Ishikawa (cell line): ENCODE measurements around the gene TMEM40.

Source experiments
- CEBPB ChIP-seq: IDR thresholded peaks from 2 replicates; pipeline ENCODE4 v1.6.1; 2012
- EGR1 ChIP-seq: IDR thresholded peaks from 2 replicates; pipeline ENCODE4 v1.6.1; 2012
- EP300 ChIP-seq: IDR thresholded peaks from 2 replicates; pipeline ENCODE4 v1.6.1; 2012; ENCODE audit warnings: borderline replicate concordance
- FOXM1 ChIP-seq: IDR thresholded peaks from 2 replicates; pipeline ENCODE4 v1.6.1; 2012; ENCODE audit warnings: low read depth, borderline replicate concordance
- NFIC ChIP-seq: IDR thresholded peaks from 2 replicates; pipeline ENCODE4 v1.6.1; 2012
- TAF1 ChIP-seq: IDR thresholded peaks from 2 replicates; pipeline ENCODE4 v1.6.1; 2012; ENCODE audit warnings: low read depth, mild to moderate bottlenecking
- TCF12 ChIP-seq: IDR thresholded peaks from 2 replicates; pipeline ENCODE4 v1.6.1; 2012; ENCODE audit warnings: low read depth
- TEAD4 ChIP-seq: IDR thresholded peaks from 2 replicates; pipeline ENCODE4 v1.6.1; 2012
- YY1 ChIP-seq: IDR thresholded peaks from 2 replicates; pipeline ENCODE4 v1.6.1; 2012; ENCODE audit warnings: low read depth
- TF ChIP-seq, protein P1 (sequence below): IDR thresholded peaks from 2 replicates; pipeline ENCODE4 v1.6.1; 2012

DNA sequence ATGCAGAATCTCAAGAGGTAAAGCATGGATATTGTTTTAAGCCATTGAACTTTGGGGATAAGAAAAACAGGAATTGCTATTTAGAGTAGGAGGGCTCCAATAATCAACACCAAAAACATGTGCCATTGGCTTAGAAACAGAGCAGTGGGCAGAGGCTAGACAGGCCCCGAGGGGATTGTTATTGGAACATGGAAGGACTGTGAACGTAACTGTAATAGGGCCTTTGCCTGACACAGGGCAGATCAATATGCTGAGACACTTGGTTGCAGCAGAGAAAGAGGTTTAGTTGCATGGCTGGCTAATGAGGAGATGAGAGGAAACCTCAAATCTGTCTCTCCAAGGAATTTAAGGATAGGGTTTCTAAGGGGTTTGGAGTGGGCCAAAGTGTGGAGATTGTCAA is 58.3 kb downstream of the TMEM40 start:
- TF ChIP-seq YY1 (no peak), TEAD4 (no peak), CEBPB (no peak), EGR1 (no peak), NFIC (no peak), EP300 (no peak), TAF1 (no peak), TCF12 (no peak), FOXM1 (no peak)
- TF ChIP-seq, protein P1, sequence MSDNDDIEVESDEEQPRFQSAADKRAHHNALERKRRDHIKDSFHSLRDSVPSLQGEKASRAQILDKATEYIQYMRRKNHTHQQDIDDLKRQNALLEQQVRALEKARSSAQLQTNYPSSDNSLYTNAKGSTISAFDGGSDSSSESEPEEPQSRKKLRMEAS = no peak
